Caco-2 (cell line): ENCODE data around the gene NPTN. TPM values are rescaled to one million over a fixed set of nuclear protein-coding genes. Genes with fewer than 3 reads are reported as not detected.

Experiments used
- BruUV-seq: library from RNA; stranded (reverse); fragments of 400-500 nt; replicated peaks from 2 replicates; lab custom pipeline; 2021; lab: Mats Ljungman, UMichigan
- CTCF ChIA-PET: fragments of 300-600 bp; sonication (Branson Sonifier 250); formaldehyde crosslinking; loops from one replicate; lab custom pipeline; 2022; ENCODE audit warnings: antibody characterized with exemption; lab: Charles Lee
- POLR2A ChIA-PET: fragments of 300-600 bp; sonication (Branson Sonifier 250); formaldehyde crosslinking; loops from one replicate; lab custom pipeline; 2022; ENCODE audit warnings: antibody characterized with exemption; lab: Charles Lee
- DNase-seq, 2 experiments: peaks; one replicate each; pipeline versions ENCODE4 v3.0.0 to v3.0.0-alpha.2; 2020 to 2022
- H3K27me3 ChIP-seq: replicated peaks from 2 replicates; pipeline ENCODE4 v1.6.0; 2011; ENCODE audit warnings: low read length; ENCODE audit not compliant: control insufficient read depth, insufficient read depth
- H3K36me3 ChIP-seq: 2 replicates; pipeline ENCODE4 v1.5.1; 2011; ENCODE audit warnings: low read length; ENCODE audit not compliant: control insufficient read depth, insufficient read depth
- H3K4me1 ChIP-seq: fragments of 250-450 bp; sonication (Bioruptor Pico); 2 replicates; pipeline ENCODE4 v1.5.1; 2020; ENCODE audit warnings: mild to moderate bottlenecking
- H3K4me3 ChIP-seq: 2 replicates; pipeline ENCODE4 v1.5.1; 2011; ENCODE audit warnings: low read depth, mild to moderate bottlenecking, control low read depth, low read length
- H3K9me3 ChIP-seq: fragments of 250-450 bp; sonication (Bioruptor Pico); 2 replicates; pipeline ENCODE4 v1.5.1; 2020; ENCODE audit warnings: mild to moderate bottlenecking, moderate library complexity
- H3K27ac Mint-ChIP-seq: one replicate; pipeline ENCODE4 v1.8.0; 2022; ENCODE audit warnings: mixed read lengths; ENCODE audit not compliant: unreplicated experiment
- H3K27me3 Mint-ChIP-seq: one replicate; pipeline ENCODE4 v1.8.0; 2022; ENCODE audit warnings: mixed read lengths; ENCODE audit not compliant: insufficient read depth, unreplicated experiment
- H3K36me3 Mint-ChIP-seq: one replicate; pipeline ENCODE4 v1.8.0; 2022; ENCODE audit warnings: mild to moderate bottlenecking, mixed read lengths; ENCODE audit not compliant: insufficient read depth, unreplicated experiment
- H3K4me1 Mint-ChIP-seq: one replicate; pipeline ENCODE4 v1.8.0; 2022; ENCODE audit warnings: low read depth, mixed read lengths; ENCODE audit not compliant: unreplicated experiment
- H3K4me3 Mint-ChIP-seq: one replicate; pipeline ENCODE4 v1.8.0; 2022; ENCODE audit warnings: mild to moderate bottlenecking, moderate library complexity, mixed read lengths; ENCODE audit not compliant: unreplicated experiment
- H3K9me3 Mint-ChIP-seq: one replicate; pipeline ENCODE4 v1.8.0; 2022; ENCODE audit warnings: mixed read lengths; ENCODE audit not compliant: unreplicated experiment
- intact Hi-C: fragments of 100-400 bp; cut with micrococcal nuclease; formaldehyde crosslinking; loops from one replicate; pipeline ENCODE4 v1.10.0; 2022; ENCODE audit not compliant: unreplicated experiment
- total RNA-seq: library from RNA; stranded (reverse); gene quantifications from 2 replicates; pipeline ENCODE4 v1.2.3, GENCODE V29; 2022
- TF ChIP-seq, protein P1 (sequence below), 2 experiments: fragments of 200-600 bp in 1 of 2; IDR thresholded peaks; 1 replicate in 1 of 2; 2 replicates in 1 of 2; pipeline versions ENCODE4 v1.5.1 to v1.8.0; 2011 to 2022; ENCODE audit warnings: antibody characterized with exemption in 1 of 2, control low read depth in 1 of 2, inconsistent platforms in 1 of 2, low read depth in 1 of 2, low read length in 1 of 2, mild to moderate bottlenecking in 1 of 2, moderate library complexity in 1 of 2; ENCODE audit not compliant: insufficient read depth in 1 of 2, severe bottlenecking in 1 of 2, unreplicated experiment in 1 of 2

Gene NPTN
- total RNA-seq, 1 experiment from 2014 or later = 124 TPM

DNA sequence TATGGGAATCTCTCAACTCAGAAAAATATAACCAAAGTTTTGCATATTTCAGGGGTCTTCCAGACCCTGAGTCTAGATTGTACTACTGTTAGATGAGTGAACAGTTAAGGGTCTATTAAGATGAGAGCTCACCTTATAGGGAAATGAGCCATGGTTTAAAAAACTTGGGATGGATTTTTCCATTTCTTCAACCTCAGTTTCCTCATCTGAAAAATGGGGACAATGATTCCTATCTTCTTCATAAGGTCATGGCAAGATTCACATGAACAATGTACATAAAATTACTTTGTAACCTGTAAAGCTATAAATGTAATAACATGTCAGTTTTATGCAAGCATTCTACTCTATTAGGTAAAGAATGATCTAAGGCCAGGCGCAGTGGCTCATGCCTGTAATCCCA, 28.7 kb downstream of the NPTN start:
- Histone ChIP-seq H3K36me3 (no peaks in the 10 kb centered on the region), H3K9me3 (no peaks in the 10 kb centered on the region), H3K4me1 (peaks cover 22% of the 10 kb centered on the region), H3K4me3 (no peak overlapping the region), H3K27me3 (no peaks in the 10 kb centered on the region)
- CTCF ChIA-PET = no interaction called here
- POLR2A ChIA-PET = no interaction called here
- no peak for DNase-seq
- Mint-ChIP-seq H3K27ac (no peak overlapping the region), H3K4me3 (no peak overlapping the region), H3K27me3 (no peaks in the 10 kb centered on the region), H3K36me3 (no peaks in the 10 kb centered on the region), H3K9me3 (no peaks in the 10 kb centered on the region), H3K4me1 (peaks cover 12% of the 10 kb centered on the region)
- intact Hi-C loops = no loop called here
- TF ChIP-seq, protein P1, sequence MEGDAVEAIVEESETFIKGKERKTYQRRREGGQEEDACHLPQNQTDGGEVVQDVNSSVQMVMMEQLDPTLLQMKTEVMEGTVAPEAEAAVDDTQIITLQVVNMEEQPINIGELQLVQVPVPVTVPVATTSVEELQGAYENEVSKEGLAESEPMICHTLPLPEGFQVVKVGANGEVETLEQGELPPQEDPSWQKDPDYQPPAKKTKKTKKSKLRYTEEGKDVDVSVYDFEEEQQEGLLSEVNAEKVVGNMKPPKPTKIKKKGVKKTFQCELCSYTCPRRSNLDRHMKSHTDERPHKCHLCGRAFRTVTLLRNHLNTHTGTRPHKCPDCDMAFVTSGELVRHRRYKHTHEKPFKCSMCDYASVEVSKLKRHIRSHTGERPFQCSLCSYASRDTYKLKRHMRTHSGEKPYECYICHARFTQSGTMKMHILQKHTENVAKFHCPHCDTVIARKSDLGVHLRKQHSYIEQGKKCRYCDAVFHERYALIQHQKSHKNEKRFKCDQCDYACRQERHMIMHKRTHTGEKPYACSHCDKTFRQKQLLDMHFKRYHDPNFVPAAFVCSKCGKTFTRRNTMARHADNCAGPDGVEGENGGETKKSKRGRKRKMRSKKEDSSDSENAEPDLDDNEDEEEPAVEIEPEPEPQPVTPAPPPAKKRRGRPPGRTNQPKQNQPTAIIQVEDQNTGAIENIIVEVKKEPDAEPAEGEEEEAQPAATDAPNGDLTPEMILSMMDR (IDR thresholded peaks at IDR 0.05; ENCODE audit: insufficient read depth in 1 of 2, low read depth in 1 of 2, low read length in 1 of 2, severe bottlenecking in 1 of 2, unreplicated experiment in 1 of 2) = no peak
- no TSS peak for BruUV-seq

DNA sequence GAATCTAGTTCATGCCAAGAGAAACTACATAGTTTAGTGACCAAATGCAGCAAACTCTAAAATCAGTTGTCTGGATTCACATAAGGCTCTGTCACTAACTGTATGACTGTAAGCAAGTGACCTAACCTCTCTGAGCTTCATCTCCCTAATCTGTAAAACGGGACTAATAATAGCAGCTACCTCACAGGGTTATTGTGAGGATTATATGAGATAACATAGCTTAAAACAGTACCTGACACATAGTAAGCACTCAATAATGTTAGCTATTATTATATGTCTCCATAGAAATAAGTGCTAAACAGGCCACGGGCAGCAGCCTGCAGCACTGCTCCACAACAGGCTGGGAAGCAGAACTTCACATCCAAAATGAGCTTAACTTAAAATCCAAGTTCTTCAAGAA, 30.2 kb downstream of the NPTN start:
- Mint-ChIP-seq H3K4me3 (no peak overlapping the region), H3K27ac (no peak overlapping the region), H3K36me3 (no peaks in the 10 kb centered on the region), H3K9me3 (no peaks in the 10 kb centered on the region), H3K27me3 (no peaks in the 10 kb centered on the region), H3K4me1 (peaks cover 12% of the 10 kb centered on the region)
- BruUV-seq = no TSS peak
- ChIA-PET POLR2A (no interaction called here), CTCF (no interaction called here)
- H3K36me3 ChIP-seq = no peaks in the 10 kb centered on the region
- TF ChIP-seq, protein P1 (IDR thresholded peaks at IDR 0.05; ENCODE audit: insufficient read depth in 1 of 2, low read depth in 1 of 2, low read length in 1 of 2, severe bottlenecking in 1 of 2, unreplicated experiment in 1 of 2) = no peak
- intact Hi-C loops = no loop called here
- no peak overlapping the region for H3K4me3 ChIP-seq
- DNase-seq = no peak
- H3K9me3 ChIP-seq = no peaks in the 10 kb centered on the region
- no peaks in the 10 kb centered on the region for H3K27me3 ChIP-seq
- H3K4me1 ChIP-seq = peaks cover 22% of the 10 kb centered on the region

DNA sequence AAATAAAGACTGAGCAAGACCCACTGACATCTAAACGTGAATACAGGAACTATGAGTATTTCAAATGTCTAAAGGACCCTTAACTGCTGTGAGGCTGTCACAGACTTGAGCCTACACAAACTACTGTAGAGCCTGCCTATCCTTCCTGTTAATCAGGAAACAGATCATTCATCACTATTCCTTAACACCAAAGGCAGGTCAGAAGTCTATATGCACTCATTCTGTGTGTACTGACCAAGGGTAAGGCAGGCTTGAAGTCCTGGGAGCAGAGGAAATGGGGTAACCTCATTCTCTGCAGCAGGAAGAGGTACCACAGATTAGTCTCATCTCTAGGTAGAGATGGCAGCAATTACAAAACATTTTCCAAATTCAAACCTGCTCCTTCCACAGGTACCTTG, 30.7 kb downstream of the NPTN start:
- no peaks in the 10 kb centered on the region for H3K27me3 Mint-ChIP-seq
- no peaks in the 10 kb centered on the region for H3K9me3 Mint-ChIP-seq
- DNase-seq = no peak
- intact Hi-C loops = no loop called here
- Histone ChIP-seq H3K4me1 (peaks cover 22% of the 10 kb centered on the region), H3K4me3 (no peak overlapping the region), H3K27me3 (no peaks in the 10 kb centered on the region), H3K36me3 (no peaks in the 10 kb centered on the region), H3K9me3 (no peaks in the 10 kb centered on the region)
- H3K4me1 Mint-ChIP-seq = peaks cover 10% of the 10 kb centered on the region
- no peaks in the 10 kb centered on the region for H3K36me3 Mint-ChIP-seq
- TF ChIP-seq, protein P1 (IDR thresholded peaks at IDR 0.05; ENCODE audit: insufficient read depth in 1 of 2, low read depth in 1 of 2, low read length in 1 of 2, severe bottlenecking in 1 of 2, unreplicated experiment in 1 of 2) = no peak
- POLR2A ChIA-PET = no interaction called here
- BruUV-seq = no TSS peak
- no peak overlapping the region for H3K27ac Mint-ChIP-seq
- CTCF ChIA-PET = interaction anchor here (1.0 kb wide), 2 partner anchors 33 to 34 kb away, joined by 3 to 6 read pairs; no protein-coding TSS in a partner anchor
- H3K4me3 Mint-ChIP-seq = no peak overlapping the region
